ENCODE data around the gene DCP1A. TPM values are rescaled to one million over a fixed set of nuclear protein-coding genes. Genes with fewer than 3 reads are reported as not detected.

The DCP1A gene
- total and polyA plus RNA-seq, 2 of the 13 experiments (the other 11 are each of a cell fraction or from before 2014, with no cell fraction given): 14.2 to 41.2 TPM

- Histone ChIP-seq H3K4me2 (ENCODE audit: low read depth, low read length) (no peak overlapping the region), H3K9ac (ENCODE audit: insufficient read depth, low read depth, low read length) (no peak overlapping the region), H3K4me3 (replicated peaks in 1 of 3; ENCODE audit: insufficient read depth in 1 of 3, low read depth in 2 of 3, low read length in 3 of 3) (no peak overlapping the region), H2AFZ (ENCODE audit: low read length) (no peak overlapping the region), H3K4me1 (ENCODE audit: insufficient read depth, low read length) (peaks cover 54% of the 10 kb centered on the region), H4K20me1 (ENCODE audit: insufficient read depth, low read length) (peaks cover 28% of the 10 kb centered on the region), H3K27me3 (ENCODE audit: control insufficient read depth in 1 of 2, insufficient read depth in 2 of 2, low read length in 2 of 2) (no peaks in the 10 kb centered on the region), H3K36me3 (replicated peaks in 1 of 2; ENCODE audit: control insufficient read depth in 1 of 2, insufficient read depth in 2 of 2, low read length in 2 of 2) (peaks cover 47 to 73% of the 10 kb centered on the region in 2 experiments), H3K9me3 (ENCODE audit: low read length) (no peaks in the 10 kb centered on the region), H3K27ac (ENCODE audit: extremely low read length, insufficient read depth, low read length) (no peak overlapping the region), H3K79me2 (ENCODE audit: insufficient read depth, low read length) (peaks cover 37% of the 10 kb centered on the region)
- no peak for TF ChIP-seq ATF5 (CRISPR knock-in tag; IDR thresholded peaks at IDR 0.05; ENCODE audit: low read depth)
- TF ChIP-seq RBM22 (optimal IDR thresholded peaks at IDR 0.05; ENCODE audit: low read length): peak; percentile 37
- FAIRE-seq (no peak), DNase-seq (ENCODE audit: low spot score) (no peak), ATAC-seq (no peak)
- WGBS (ENCODE audit: low lambda C conversion rate): 98% methylated on average over 5 of the region's 5 CpGs
- ChIA-PET POLR2A (no interaction called here), CTCF (ENCODE audit: low intra/inter-chr PET ratio, low total read pairs) (no interaction called here)
- in situ Hi-C loops (cut with HindIII; ENCODE audit: extremely low pct_ligation_motif_present, low pct_unique_long_range_greater_than_20kb): no loop called here
- intact Hi-C loops (cut with micrococcal nuclease; ENCODE audit: unreplicated experiment): no loop called here
- BruUV-seq (replicated peaks): no TSS peak
Measured at GRCh38 chr3:53239800-53240199, 107.5 kb downstream of the DCP1A start.

GRCh38 chr3:53238886-53239285, 108.5 kb downstream of the DCP1A start:
- H2AFZ ChIP-seq (ENCODE audit: low read length): no peak overlapping the region
- DNase-seq (ENCODE audit: low spot score): no peak
- H3K4me3 ChIP-seq (replicated peaks in 1 of 3; ENCODE audit: insufficient read depth in 1 of 3, low read depth in 2 of 3, low read length in 3 of 3): no peak overlapping the region
- no peak for FAIRE-seq
- intact Hi-C loops (cut with micrococcal nuclease; ENCODE audit: unreplicated experiment) (no loop called here), in situ Hi-C loops (cut with HindIII; ENCODE audit: extremely low pct_ligation_motif_present, low pct_unique_long_range_greater_than_20kb) (no loop called here)
- ChIA-PET CTCF (ENCODE audit: low intra/inter-chr PET ratio, low total read pairs) (no interaction called here), POLR2A (interaction anchor here (1.3 kb wide), 1 partner anchor 13 kb away, joined by 4 read pairs; no protein-coding TSS in a partner anchor)
- H3K27ac ChIP-seq (ENCODE audit: extremely low read length, insufficient read depth, low read length): peak overlapping the region; percentile 52
- H3K9me3 ChIP-seq (ENCODE audit: low read length): no peaks in the 10 kb centered on the region
- no TSS peak for BruUV-seq (replicated peaks)
- peaks cover 55 to 74% of the 10 kb centered on the region in 2 experiments for H3K36me3 ChIP-seq (replicated peaks in 1 of 2; ENCODE audit: control insufficient read depth in 1 of 2, insufficient read depth in 2 of 2, low read length in 2 of 2)
- peaks cover 44% of the 10 kb centered on the region for H3K4me1 ChIP-seq (ENCODE audit: insufficient read depth, low read length)
- no peak for ATAC-seq
- H3K9ac ChIP-seq (ENCODE audit: insufficient read depth, low read depth, low read length): no peak overlapping the region
- no peaks in the 10 kb centered on the region for H3K27me3 ChIP-seq (ENCODE audit: control insufficient read depth in 1 of 2, insufficient read depth in 2 of 2, low read length in 2 of 2)
- H4K20me1 ChIP-seq (ENCODE audit: insufficient read depth, low read length): peaks cover 19% of the 10 kb centered on the region; the same call in 1 of the 2 replicates
- 97% methylated on average over 4 of the region's 4 CpGs for WGBS (ENCODE audit: low lambda C conversion rate)
- H3K4me2 ChIP-seq (ENCODE audit: low read depth, low read length): no peak overlapping the region
- H3K79me2 ChIP-seq (ENCODE audit: insufficient read depth, low read length): peaks cover 28% of the 10 kb centered on the region
- no peak for TF ChIP-seq HMGXB4 (CRISPR knock-in tag; IDR thresholded peaks at IDR 0.05; ENCODE audit: borderline replicate concordance in 1 of 2, low read depth in 1 of 2)
- no peak for TF ChIP-seq ZNF407 (CRISPR knock-in tag; IDR thresholded peaks at IDR 0.05; ENCODE audit: not compliant biosample characterization)
